HG03378 (cell line): ENCODE measurements around the gene DDC.
"Not testable (repeated sequence)": the region's sequence is repeated elsewhere in the genome, so short reads cannot be mapped to it uniquely, and the experiment has no call there.

ENCODE experiments used
- ATAC-seq: cut with Tn5 transposase; IDR thresholded peaks from one replicate; pipeline ENCODE4 v1.9.1; 2021; ENCODE audit warnings: mild to moderate bottlenecking, moderate library complexity; ENCODE audit not compliant: unreplicated experiment

The DDC gene

DNA sequence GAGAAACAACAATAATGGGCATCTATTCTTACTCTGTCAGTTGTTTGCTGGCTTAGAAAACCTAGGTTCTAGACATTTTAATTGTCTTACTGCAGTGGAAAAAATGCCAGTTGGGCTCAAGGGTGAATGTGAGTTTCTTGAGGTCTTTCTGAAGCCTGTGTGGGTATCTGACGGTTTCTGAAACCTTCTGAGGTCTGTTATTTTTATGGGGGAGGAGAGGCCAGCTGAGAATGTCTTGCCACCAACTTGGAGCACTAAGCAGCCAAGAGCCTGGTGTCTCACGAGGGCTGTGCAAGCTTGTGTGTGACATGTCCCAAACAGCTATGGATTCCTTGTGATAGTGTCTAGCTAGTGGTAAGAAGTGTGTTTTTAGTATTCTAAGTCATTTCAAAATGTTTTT, 24.2 kb upstream of the DDC start:
- ATAC-seq = no peak

DNA sequence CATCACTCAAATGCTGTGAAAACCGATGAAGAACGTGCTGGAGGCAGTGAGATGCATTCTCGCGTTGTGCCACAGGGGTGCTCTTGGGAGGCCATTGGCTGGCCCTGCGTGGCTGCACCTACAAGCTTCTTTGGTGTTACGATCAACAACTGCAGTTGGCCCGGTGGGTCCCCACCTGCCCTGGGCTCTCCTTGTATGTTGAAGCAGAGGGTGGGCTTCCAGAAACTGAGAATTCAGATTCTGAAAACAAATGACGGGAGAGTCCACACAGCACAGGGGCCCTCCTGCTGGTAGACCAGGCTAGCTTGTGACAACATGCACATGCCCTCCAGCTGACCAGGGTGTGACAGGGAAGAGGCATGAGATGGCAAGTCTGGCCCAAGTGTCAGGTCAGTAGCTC, 23.7 kb upstream of the DDC start:
- ATAC-seq = no peak

DNA sequence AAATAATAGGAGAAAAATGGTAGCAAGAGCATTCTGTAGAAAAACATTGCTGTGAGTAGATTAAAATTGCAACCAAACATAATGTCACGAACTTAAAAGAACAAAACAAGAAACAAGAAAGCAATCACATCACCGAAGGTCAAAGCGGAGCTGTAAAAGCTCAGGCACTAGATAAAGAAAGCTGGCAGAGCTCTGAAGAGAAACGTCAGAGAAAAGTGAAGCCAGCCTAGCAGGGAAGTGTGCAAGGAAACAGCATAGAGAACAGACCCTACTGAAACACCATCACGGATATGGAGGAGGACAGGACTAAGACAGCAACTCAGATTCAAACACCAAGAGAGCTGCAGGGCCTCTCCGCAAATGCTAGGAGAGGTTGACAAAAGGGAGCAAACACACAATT, 22.5 kb upstream of the DDC start:
- no peak for ATAC-seq

DNA sequence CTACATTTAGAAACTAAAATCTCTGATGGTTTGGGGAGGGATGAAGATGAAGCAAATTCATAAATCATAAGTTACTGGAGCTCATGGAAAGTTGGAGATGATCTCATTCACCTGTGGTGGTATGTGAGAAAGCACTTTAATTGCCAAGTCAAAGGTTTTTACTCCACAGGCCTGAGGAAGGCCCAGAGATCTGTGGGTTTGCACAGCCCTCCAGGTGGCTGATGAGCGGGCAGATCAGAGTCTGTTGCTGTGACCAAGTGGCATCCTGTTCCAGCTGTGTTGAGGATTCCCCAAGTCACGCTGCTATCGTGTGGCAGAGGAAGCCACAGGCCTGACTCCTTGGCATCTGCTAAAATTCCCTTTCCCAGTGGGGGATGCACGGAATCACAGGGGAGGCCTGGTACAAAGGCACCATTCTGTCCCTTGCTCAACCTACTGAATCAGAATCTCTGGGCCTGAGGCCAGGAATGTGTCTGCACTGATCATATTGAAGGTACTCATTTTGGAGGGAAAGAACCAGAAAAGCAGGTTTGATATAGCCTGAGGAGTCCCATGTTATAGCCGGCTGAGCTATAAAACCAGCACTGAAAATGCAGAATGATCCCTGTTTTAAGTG, 19.7 kb upstream of the DDC start:
- no peak for ATAC-seq

DNA sequence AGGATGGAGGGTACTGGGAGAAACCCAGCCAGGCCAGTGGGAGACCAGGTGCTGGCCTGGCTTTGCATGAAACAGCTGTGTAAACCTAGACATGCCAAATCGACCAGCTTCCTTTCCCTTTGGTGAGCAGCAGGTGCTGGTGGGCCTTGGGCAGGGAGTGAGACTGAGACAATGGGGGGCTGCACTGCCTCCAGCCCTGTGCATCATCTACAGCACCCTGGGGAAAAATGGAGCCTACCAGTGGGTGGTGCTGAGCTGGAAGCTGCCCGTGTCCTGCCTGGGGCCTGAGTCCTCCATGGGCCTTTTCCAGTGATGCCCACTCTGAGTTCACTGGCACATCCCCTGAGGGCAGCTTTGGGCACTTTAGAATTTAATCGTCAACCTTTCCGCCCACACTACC, 19.2 kb upstream of the DDC start:
- ATAC-seq = no peak

DNA sequence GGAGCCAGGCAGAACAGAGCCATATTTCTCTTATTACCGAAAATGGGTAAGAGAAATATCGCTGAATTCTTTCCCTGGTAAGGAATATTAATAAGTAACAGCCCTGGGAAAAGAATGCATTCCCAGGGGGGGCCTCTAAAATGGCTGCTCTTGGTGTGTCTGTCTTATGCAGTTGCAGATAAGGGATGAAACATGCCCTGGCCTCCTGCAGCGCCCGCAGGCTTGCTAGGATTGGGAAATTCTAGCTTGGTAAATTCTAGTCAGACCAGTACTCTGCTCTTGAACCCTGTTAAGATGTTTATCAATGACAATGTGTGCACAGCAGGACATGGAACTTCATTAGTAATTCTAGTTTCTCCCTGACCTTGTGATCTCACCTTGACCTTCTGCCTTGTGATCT, 18.1 kb upstream of the DDC start:
- ATAC-seq = not testable (repeated sequence)

DNA sequence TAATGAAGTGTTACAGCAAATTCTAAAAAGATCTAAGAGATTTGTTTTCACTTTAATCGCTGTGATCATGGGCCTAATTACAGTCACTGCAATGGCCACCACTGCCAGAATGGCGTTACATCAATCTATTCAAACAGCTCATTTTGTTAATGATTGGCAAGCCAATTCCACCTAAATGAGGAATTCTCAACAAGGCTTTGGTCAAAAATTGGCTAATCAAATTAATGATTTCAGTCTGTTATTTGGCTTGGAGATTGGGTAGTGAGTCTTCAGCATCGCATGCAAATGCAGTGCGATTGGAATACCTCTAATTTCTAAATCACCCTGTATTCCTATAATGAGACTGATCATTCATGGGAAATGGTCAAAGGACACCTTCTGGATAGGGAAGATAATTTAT, 17.1 kb upstream of the DDC start:
- not testable (repeated sequence) for ATAC-seq

- ATAC-seq = not testable (repeated sequence)
Measured at GRCh38 chr7:50580666-50581065, 15.5 kb upstream of the DDC start.

DNA sequence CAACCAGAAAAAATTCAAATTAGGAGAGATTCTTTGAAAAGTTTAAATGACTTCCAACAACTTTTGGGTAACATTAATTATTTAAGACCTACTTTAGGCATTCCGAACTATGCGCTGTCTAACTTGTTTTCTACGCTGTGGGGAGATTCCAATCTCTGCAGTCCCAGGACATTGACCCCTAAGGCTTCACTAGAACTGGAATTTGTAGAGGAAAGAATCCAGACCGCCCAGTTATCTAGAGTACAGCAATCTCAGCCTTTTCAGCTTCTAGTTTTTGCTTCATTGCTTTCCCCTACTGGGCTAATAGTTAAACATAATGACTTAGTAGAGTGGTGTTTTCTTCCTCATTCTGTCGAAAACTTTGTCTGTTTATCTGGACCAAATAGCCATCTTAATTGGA, 14.9 kb upstream of the DDC start:
- no peak for ATAC-seq

GRCh38 chr7:50578105-50578504, 12.9 kb upstream of the DDC start:
- not testable (repeated sequence) for ATAC-seq

DNA sequence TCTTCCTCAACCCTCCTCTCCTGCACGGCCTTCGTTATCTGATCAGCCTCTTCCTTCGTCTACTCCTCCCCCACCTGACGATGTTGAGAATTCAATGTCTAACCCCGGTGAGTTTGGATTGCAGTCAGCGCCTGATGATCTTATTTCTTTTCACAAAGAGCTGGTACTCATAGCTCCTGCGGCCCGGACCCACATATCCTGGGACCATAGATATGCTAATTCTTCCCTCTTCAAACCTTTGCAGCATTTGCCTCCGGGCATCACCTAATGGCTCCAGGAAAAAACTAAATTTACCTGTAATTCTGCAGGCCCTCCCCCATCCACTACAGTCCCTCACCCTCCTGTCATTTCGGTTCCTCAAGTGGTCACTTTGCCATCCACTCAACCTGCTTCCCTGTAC, 12.4 kb upstream of the DDC start:
- ATAC-seq = no peak

- ATAC-seq = not testable (repeated sequence)
Measured at GRCh38 chr7:50576388-50576787, 11.2 kb upstream of the DDC start.

DNA sequence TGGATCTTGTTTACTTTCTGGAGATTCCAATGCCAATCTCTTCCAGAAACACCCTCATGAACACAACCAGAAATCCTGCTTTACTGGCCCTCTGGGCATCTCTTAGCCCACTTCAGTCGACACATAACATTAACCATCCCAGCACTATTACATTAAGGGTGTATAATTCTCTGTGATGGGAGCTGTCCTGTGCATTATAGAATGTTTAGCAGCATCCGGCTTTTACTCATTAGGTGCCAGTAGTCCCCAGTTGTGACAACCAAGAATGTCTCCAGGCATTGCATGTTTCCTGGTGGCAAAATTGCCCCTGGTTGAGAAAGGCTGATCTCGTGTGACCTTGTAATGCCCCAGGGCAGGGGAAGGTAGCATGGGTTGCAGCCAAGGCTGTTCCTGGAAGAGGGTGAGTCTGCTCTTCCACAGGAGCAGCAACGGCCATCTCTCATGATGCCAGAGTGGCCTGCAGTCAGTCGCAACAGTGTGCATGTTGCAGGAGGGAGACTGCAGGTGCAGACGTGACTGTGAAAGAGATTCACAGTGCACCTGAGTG, 2.6 kb upstream of the DDC start:
- ATAC-seq = no peak

DNA sequence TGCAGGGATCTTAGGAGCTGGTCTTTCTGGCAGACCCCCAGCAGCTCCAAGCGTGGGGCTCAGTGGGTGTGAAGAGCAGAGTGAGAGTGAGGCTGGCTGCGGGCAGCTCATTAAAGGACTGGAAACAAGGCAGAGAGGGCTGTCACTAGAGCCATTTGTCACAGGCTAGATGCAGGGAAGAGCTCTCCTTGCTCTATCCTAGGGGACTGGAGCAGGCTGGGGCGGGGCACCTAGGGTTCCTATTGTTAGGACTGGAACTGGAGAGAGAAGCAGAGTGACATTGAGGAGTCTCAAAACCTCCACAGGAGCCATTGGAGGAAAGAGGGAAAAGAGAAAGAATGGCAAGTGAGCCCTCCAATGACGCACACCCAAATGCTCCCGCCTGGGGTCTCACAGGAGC, 772 bp upstream of the DDC start:
- ATAC-seq = no peak

GRCh38 chr7:50565559-50565916, 333 bp upstream of the DDC start:
- ATAC-seq = no peak

GRCh38 chr7:50564171-50564570, 1.0 kb downstream of the DDC start:
- ATAC-seq = no peak

- no peak for ATAC-seq
Measured at GRCh38 chr7:50562136-50562535, 3.1 kb downstream of the DDC start.

DNA sequence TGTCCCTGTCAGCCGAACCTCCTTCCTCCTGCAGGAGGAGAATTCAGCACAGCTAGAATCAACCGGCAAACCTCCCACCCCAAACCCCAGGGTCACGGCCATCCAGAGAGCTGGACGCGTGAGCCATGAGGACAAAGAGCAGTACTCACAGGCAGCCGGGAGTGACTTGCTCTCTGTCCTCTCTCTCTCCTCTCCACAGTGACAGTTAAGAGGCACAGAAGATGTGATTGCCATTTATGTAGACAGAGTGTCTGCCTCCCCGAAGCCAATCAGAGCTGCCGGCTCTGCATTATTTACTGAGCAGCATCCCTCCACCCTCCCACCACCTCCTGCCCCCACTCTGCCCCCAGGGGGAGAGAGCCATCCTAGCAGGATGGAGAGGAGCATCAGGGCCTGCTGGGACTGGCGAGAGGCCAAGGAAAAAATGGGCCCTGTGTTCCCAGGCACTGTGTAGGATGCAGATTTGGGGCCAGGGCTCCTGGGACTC, 4.3 kb downstream of the DDC start:
- no peak for ATAC-seq

- ATAC-seq = no peak
Measured at GRCh38 chr7:50559881-50560280, 5.3 kb downstream of the DDC start.

DNA sequence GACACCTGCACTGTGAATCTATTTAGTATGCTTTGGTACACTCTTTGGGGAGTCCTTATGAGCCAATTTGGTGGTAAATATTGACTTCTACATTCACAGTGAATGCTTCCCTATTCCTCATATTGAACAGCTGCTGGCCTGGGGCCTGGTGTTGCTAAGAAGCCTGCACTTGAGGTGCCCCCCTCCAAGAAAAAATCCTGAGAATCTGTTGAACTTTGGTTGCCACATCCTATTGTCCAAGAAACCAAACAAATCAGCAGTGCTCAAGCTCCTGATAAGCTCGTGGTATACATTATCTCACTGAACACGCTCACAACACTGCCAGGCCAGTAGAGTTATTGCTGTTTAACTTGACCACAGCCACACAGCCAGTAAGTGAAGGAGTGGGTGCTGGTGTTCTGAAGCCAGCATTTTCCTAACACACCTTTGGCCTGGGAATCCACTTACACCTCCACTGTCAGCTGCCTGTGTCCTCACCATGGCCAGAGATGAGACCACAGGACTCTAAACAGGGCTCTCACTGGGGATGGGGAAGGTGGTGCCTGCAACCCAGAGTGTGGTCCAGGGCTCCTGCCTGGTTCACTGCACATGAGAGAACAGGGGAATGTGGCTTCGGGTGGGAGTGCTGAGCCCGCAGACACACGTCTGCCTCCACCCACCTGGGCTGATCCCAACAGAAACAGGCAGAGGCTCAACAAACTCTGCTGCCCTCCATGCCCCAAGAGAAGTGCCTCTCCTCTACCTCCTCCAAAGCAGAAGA, 6.7 kb downstream of the DDC start:
- no peak for ATAC-seq

DNA sequence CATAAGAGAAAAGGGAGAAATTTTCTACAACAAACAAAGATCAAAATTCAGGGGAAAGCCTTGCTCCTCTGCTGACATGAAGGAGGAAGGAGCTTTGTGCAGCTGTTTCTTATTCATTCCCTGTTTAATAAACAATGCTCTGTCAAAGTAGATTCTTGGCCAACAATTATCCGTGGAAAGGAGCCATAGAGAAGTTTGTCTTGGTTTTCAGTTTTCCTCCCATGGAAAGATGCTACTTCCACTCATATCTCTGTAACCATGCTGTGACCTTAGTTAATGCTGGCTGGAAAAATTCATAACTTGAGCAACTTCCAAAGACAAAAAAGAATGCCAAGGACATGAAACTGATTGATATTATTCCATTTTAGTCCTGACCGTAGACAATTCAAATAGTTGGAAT, 8.1 kb downstream of the DDC start:
- ATAC-seq = no peak

GRCh38 chr7:50556247-50556991, 8.8 kb downstream of the DDC start:
- ATAC-seq = no peak
